Stomach (tissue), 9 donors: Measurements from ENCODE around the gene C17orf107. TPM values are rescaled to one million over a fixed set of nuclear protein-coding genes. Genes with fewer than 3 reads are reported as not detected.

Experiments
- DNase-seq, 2 donors: peaks; one replicate each; pipeline versions ENCODE4 v3.0.0 to v3.0.0-alpha.2; 2013 to 2019
- H3K27ac ChIP-seq, 5 donors: fragments of 200-600 bp in 4 of 5; sonication (generic) in 4 of 5; one replicate each; pipeline ENCODE4 v1.5.1; 2013 to 2019; ENCODE audit warnings: mild to moderate bottlenecking in 1 of 5, moderate library complexity in 1 of 5
- H3K27me3 ChIP-seq, 3 donors: fragments of 200-600 bp; sonication (generic); one replicate each; pipeline ENCODE4 v1.5.1; 2017 to 2019; ENCODE audit warnings: mixed run types in 1 of 3
- H3K36me3 ChIP-seq, 4 donors: fragments of 200-600 bp; sonication (generic); 1 replicate in 3 of 4; 2 replicates in 1 of 4; pipeline ENCODE4 v1.5.1; 2016 to 2019
- H3K4me1 ChIP-seq, 4 donors: fragments of 200-600 bp; sonication (generic); one replicate each; pipeline ENCODE4 v1.5.1; 2016 to 2019
- H3K4me3 ChIP-seq, 4 donors: fragments of 200-600 bp; sonication (generic) in 3 of 4; one replicate each; pipeline ENCODE4 v1.5.1; 2016 to 2019; ENCODE audit warnings: mild to moderate bottlenecking in 1 of 4
- H3K9me3 ChIP-seq, 4 donors: fragments of 200-600 bp; sonication (generic); one replicate each; pipeline ENCODE4 v1.5.1; 2016 to 2019
- CTCF ChIP-seq, 7 experiments: fragments of 450-650 bp in 4 of 7; fragments of 200-600 bp in 3 of 7; sonication (generic) in 3 of 7; IDR thresholded peaks; one replicate each; pipeline ENCODE4 v1.5.1; 2016 to 2019; ENCODE audit warnings: antibody characterized with exemption in 7 of 7, control low read depth in 2 of 7, mild to moderate bottlenecking in 1 of 7
- EP300 ChIP-seq: sonication (generic); formaldehyde crosslinking; IDR thresholded peaks from one replicate; pipeline ENCODE4 v1.6.1; 2017; ENCODE audit warnings: antibody characterized with exemption
- POLR2A ChIP-seq, 4 donors: fragments of 450-650 bp; IDR thresholded peaks; one replicate each; pipeline ENCODE4 v1.6.1; 2016; ENCODE audit warnings: antibody characterized with exemption in 4 of 4, control low read depth in 2 of 4, mild to moderate bottlenecking in 1 of 4, moderate library complexity in 1 of 4
- POLR2AphosphoS5 ChIP-seq, 3 donors: sonication (generic); formaldehyde crosslinking; IDR thresholded peaks; one replicate each; pipeline ENCODE4 v1.6.1; 2016; ENCODE audit warnings: antibody characterized with exemption in 3 of 3
- WGBS, 5 donors: extraction: QIAGEN DNeasy Blood & Tissue Kit in 3 of 5; methylation state at CpG; one replicate each; pipeline versions ENCODE4 v1.1.5 to v1.1.7; 2013 to 2018; 5-methylcytosine and 5-hydroxymethylcytosine counted together
- intact Hi-C: fragments of 100-400 bp; cut with DNase I; formaldehyde crosslinking; loops from one replicate; pipeline ENCODE4 v1.15.1; 2023; ENCODE audit warnings: low total_unique reads
- polyA plus RNA-seq, 3 donors: library from polyadenylated mRNA; stranded (reverse); fragments of 200-250 nt; gene quantifications; one replicate each; pipeline ENCODE4 v1.2.3, GENCODE V29; 2013
- total RNA-seq, 5 donors: library from RNA; depleted of rRNA; stranded (reverse); fragments of >200 nt; gene quantifications; one replicate each; pipeline versions ENCODE4 v1.1.0 to v1.2.3, GENCODE V29; 2014 to 2016
- donor health status: healthy with polysubstance abuse.
- donor health status: Bipolar disorder and iron deficiency.
- donor health status: healthy.

C17orf107 gene
- total and polyA plus RNA-seq, 8 donors, result 0.75 to 6.6 (median 2.8) TPM; not detected in 1

GRCh38 chr17:4936436-4936835 lies 37.1 kb downstream of the C17orf107 start:
- 86 to 98% (median 92%) methylated on average over 2 to 3 of the region's 3 CpGs for WGBS, 5 donors
- no peaks in the 10 kb centered on the region for H3K9me3 ChIP-seq
- no peaks in the 10 kb centered on the region for H3K27me3 ChIP-seq
- H3K4me1 ChIP-seq, result peaks cover 27 to 44% (median 40%) of the 10 kb centered on the region in 4 donors
- H3K27ac ChIP-seq, result no peak overlapping the region
- intact Hi-C loops, result no loop called here
- TF ChIP-seq POLR2A (IDR thresholded peaks at IDR 0.05) (no peak), EP300 (no peak), POLR2AphosphoS5 (IDR thresholded peaks at IDR 0.05) (no peak), CTCF (IDR thresholded peaks at IDR 0.05) (no peak)
- H3K36me3 ChIP-seq, result peaks cover 25 to 34% (median 27%) of the 10 kb centered on the region in 4 donors
- no peak overlapping the region for H3K4me3 ChIP-seq
- DNase-seq, result no peak

- peaks cover 36 to 55% (median 51%) of the 10 kb centered on the region in 4 donors for H3K4me1 ChIP-seq
- H3K27ac ChIP-seq, result peak overlapping the region in 1 of 5 donors; percentile 24
- H3K9me3 ChIP-seq, result no peaks in the 10 kb centered on the region
- H3K36me3 ChIP-seq, result peaks cover 29 to 38% (median 34%) of the 10 kb centered on the region in 4 donors
- TF ChIP-seq CTCF (IDR thresholded peaks at IDR 0.05) (no peak), POLR2AphosphoS5 (IDR thresholded peaks at IDR 0.05) (no peak), EP300 (no peak), POLR2A (IDR thresholded peaks at IDR 0.05) (no peak)
- no peak for DNase-seq
- no peaks in the 10 kb centered on the region for H3K27me3 ChIP-seq
- intact Hi-C loops, result no loop called here
- H3K4me3 ChIP-seq, result no peak overlapping the region
- WGBS, 5 donors, result 92 to 97% (median 94%) methylated on average over 16 of the region's 16 CpGs
Measured at GRCh38 chr17:4937553-4937952, 38.2 kb downstream of the C17orf107 start.

GRCh38 chr17:4938069-4938491 lies 38.7 kb downstream of the C17orf107 start:
- TF ChIP-seq CTCF (IDR thresholded peaks at IDR 0.05), result no peak
- TF ChIP-seq POLR2AphosphoS5 (IDR thresholded peaks at IDR 0.05), result no peak
- TF ChIP-seq POLR2A (IDR thresholded peaks at IDR 0.05), result no peak
- TF ChIP-seq EP300, result no peak
- H3K4me3 ChIP-seq, result peak overlapping the region in 1 of 4 donors; percentile 91
- no peak for DNase-seq
- intact Hi-C loops, result no loop called here
- peak overlapping the region in 2 of 5 donors; percentile 24 to 100 for H3K27ac ChIP-seq
- H3K9me3 ChIP-seq, result no peaks in the 10 kb centered on the region
- H3K4me1 ChIP-seq, result peaks cover 39 to 61% (median 56%) of the 10 kb centered on the region in 4 donors
- WGBS, 5 donors, result 83 to 94% (median 92%) methylated on average over 10 to 11 of the region's 11 CpGs
- no peaks in the 10 kb centered on the region for H3K27me3 ChIP-seq
- H3K36me3 ChIP-seq, result peaks cover 35 to 44% (median 40%) of the 10 kb centered on the region in 4 donors

- Histone ChIP-seq H3K36me3 (peaks cover 42 to 52% (median 48%) of the 10 kb centered on the region in 4 donors), H3K27me3 (no peaks in the 10 kb centered on the region), H3K27ac (peak overlapping the region; percentile 91 to 100 (median 95)), H3K4me1 (peaks cover 39 to 62% (median 60%) of the 10 kb centered on the region in 4 donors), H3K4me3 (peak overlapping the region; percentile 70 to 91 (median 84)), H3K9me3 (no peaks in the 10 kb centered on the region)
- TF ChIP-seq POLR2A (IDR thresholded peaks at IDR 0.05) (no peak), POLR2AphosphoS5 (IDR thresholded peaks at IDR 0.05) (no peak), EP300 (no peak), CTCF (IDR thresholded peaks at IDR 0.05) (no peak)
- 35 to 47% (median 42%) methylated on average over 15 to 19 of the region's 19 CpGs for WGBS, 5 donors
- no peak for DNase-seq
- intact Hi-C loops, result no loop called here
Measured at GRCh38 chr17:4938688-4939545, 39.6 kb downstream of the C17orf107 start.
